ENCODE measurements around the gene DGKB. TPM values are rescaled to one million over a fixed set of nuclear protein-coding genes. Genes with fewer than 3 reads are reported as not detected.

Gene DGKB
- total RNA-seq, 1 experiment from 2014 or later = not detected

- Mint-ChIP-seq H3K27ac (ENCODE audit: unreplicated experiment) (no peak overlapping the region), H3K4me3 (ENCODE audit: low read depth, unreplicated experiment) (no peak overlapping the region), H3K36me3 (ENCODE audit: insufficient read depth, unreplicated experiment) (no peaks in the 10 kb centered on the region), H3K9me3 (ENCODE audit: low read depth, unreplicated experiment) (no peaks in the 10 kb centered on the region), H3K27me3 (ENCODE audit: unreplicated experiment) (no peaks in the 10 kb centered on the region), H3K4me1 (ENCODE audit: low read depth, unreplicated experiment) (no peaks in the 10 kb centered on the region)
- CTCF ChIA-PET = interaction anchor here (1.3 kb wide), 1 partner anchor 15 kb away, joined by 5 read pairs; no protein-coding TSS in a partner anchor
- BruUV-seq (replicated peaks) = no TSS peak
- intact Hi-C loops (cut with micrococcal nuclease; ENCODE audit: unreplicated experiment) = no loop called here
- TF ChIP-seq CTCF (IDR thresholded peaks at IDR 0.05; ENCODE audit: unreplicated experiment) = no peak
- no peak for DNase-seq
Measured at GRCh38 chr7:14676896-14677295, 225.7 kb downstream of the DGKB start.

- no peaks in the 10 kb centered on the region for H3K36me3 Mint-ChIP-seq (ENCODE audit: insufficient read depth, unreplicated experiment)
- H3K4me3 Mint-ChIP-seq (ENCODE audit: low read depth, unreplicated experiment) = no peak overlapping the region
- intact Hi-C loops (cut with micrococcal nuclease; ENCODE audit: unreplicated experiment) = no loop called here
- TF ChIP-seq CTCF (IDR thresholded peaks at IDR 0.05; ENCODE audit: unreplicated experiment) = no peak
- BruUV-seq (replicated peaks) = no TSS peak
- no peaks in the 10 kb centered on the region for H3K9me3 Mint-ChIP-seq (ENCODE audit: low read depth, unreplicated experiment)
- CTCF ChIA-PET = interaction anchor here (1.1 kb wide), 1 partner anchor 18 kb away, joined by 3 read pairs; no protein-coding TSS in a partner anchor
- H3K27ac Mint-ChIP-seq (ENCODE audit: unreplicated experiment) = no peak overlapping the region
- DNase-seq = no peak
- peaks cover 8% of the 10 kb centered on the region for H3K4me1 Mint-ChIP-seq (ENCODE audit: low read depth, unreplicated experiment)
- no peaks in the 10 kb centered on the region for H3K27me3 Mint-ChIP-seq (ENCODE audit: unreplicated experiment)
Measured at GRCh38 chr7:14673202-14673601, 229.3 kb downstream of the DGKB start.

GRCh38 chr7:14666913-14667312, 235.6 kb downstream of the DGKB start:
- Mint-ChIP-seq H3K4me1 (ENCODE audit: low read depth, unreplicated experiment) (peaks cover 9% of the 10 kb centered on the region), H3K27ac (ENCODE audit: unreplicated experiment) (no peak overlapping the region), H3K27me3 (ENCODE audit: unreplicated experiment) (no peaks in the 10 kb centered on the region), H3K36me3 (ENCODE audit: insufficient read depth, unreplicated experiment) (no peaks in the 10 kb centered on the region), H3K9me3 (ENCODE audit: low read depth, unreplicated experiment) (no peaks in the 10 kb centered on the region), H3K4me3 (ENCODE audit: low read depth, unreplicated experiment) (no peak overlapping the region)
- no TSS peak for BruUV-seq (replicated peaks)
- no peak for TF ChIP-seq CTCF (IDR thresholded peaks at IDR 0.05; ENCODE audit: unreplicated experiment)
- intact Hi-C loops (cut with micrococcal nuclease; ENCODE audit: unreplicated experiment) = no loop called here
- CTCF ChIA-PET = no interaction called here
- DNase-seq = no peak

GRCh38 chr7:14666304-14666703, 236.2 kb downstream of the DGKB start:
- no peaks in the 10 kb centered on the region for H3K27me3 Mint-ChIP-seq (ENCODE audit: unreplicated experiment)
- H3K36me3 Mint-ChIP-seq (ENCODE audit: insufficient read depth, unreplicated experiment) = no peaks in the 10 kb centered on the region
- CTCF ChIA-PET = no interaction called here
- no peaks in the 10 kb centered on the region for H3K9me3 Mint-ChIP-seq (ENCODE audit: low read depth, unreplicated experiment)
- no peak overlapping the region for H3K4me3 Mint-ChIP-seq (ENCODE audit: low read depth, unreplicated experiment)
- no TSS peak for BruUV-seq (replicated peaks)
- H3K4me1 Mint-ChIP-seq (ENCODE audit: low read depth, unreplicated experiment) = peaks cover 9% of the 10 kb centered on the region
- intact Hi-C loops (cut with micrococcal nuclease; ENCODE audit: unreplicated experiment) = no loop called here
- no peak overlapping the region for H3K27ac Mint-ChIP-seq (ENCODE audit: unreplicated experiment)
- no peak for DNase-seq
- no peak for TF ChIP-seq CTCF (IDR thresholded peaks at IDR 0.05; ENCODE audit: unreplicated experiment)
